Keratinocyte (primary cell): ENCODE data around the gene NUDT3. TPM values are rescaled to one million over a fixed set of nuclear protein-coding genes. Genes with fewer than 3 reads are reported as not detected.

Experiments
- DNase-seq: peaks from one replicate; pipeline ENCODE4 v3.0.0-alpha.2; 2011; ENCODE audit warnings: low read depth, missing footprints, low spot score
- FAIRE-seq: peaks from 2 replicates; lab custom pipeline; 2011; peaks lifted over from hg19 to GRCh38; lab: Jason Lieb, UNC
- H2AFZ ChIP-seq: 2 replicates; pipeline ENCODE4 v1.6.0; 2012; ENCODE audit warnings: low read length, control low read depth, inconsistent platforms; ENCODE audit not compliant: control insufficient read depth
- H3K27ac ChIP-seq: 2 replicates; pipeline ENCODE4 v1.5.1; 2011; ENCODE audit warnings: low read length; ENCODE audit not compliant: control insufficient read depth, insufficient read depth
- H3K27me3 ChIP-seq: 3 replicates; pipeline ENCODE4 v1.6.0; 2011; ENCODE audit warnings: low read length; ENCODE audit not compliant: control insufficient read depth, insufficient read depth; ENCODE audit errors: extremely low read depth
- H3K36me3 ChIP-seq, 2 experiments: 2 replicates in 1 of 2; 3 replicates in 1 of 2; pipeline ENCODE4 v1.5.1; 2011; ENCODE audit warnings: low read length in 2 of 2, mild to moderate bottlenecking in 1 of 2; ENCODE audit not compliant: control insufficient read depth in 2 of 2, insufficient read depth in 2 of 2; ENCODE audit errors: extremely low read depth in 1 of 2
- H3K4me1 ChIP-seq: 3 replicates; pipeline ENCODE4 v1.5.1; 2011; ENCODE audit warnings: low read length; ENCODE audit not compliant: control insufficient read depth, insufficient read depth; ENCODE audit errors: extremely low read depth
- H3K4me2 ChIP-seq: 3 replicates; pipeline ENCODE4 v1.6.0; 2011; ENCODE audit warnings: low read depth, low read length; ENCODE audit not compliant: control insufficient read depth, insufficient read depth; ENCODE audit errors: extremely low read depth
- H3K4me3 ChIP-seq, 3 experiments: fragments of 200-600 bp in 1 of 3; sonication (generic) in 1 of 3; 2 replicates in 2 of 3; 3 replicates in 1 of 3; pipeline ENCODE4 v1.5.1; 2011 to 2016; ENCODE audit warnings: low read length in 3 of 3, mild to moderate bottlenecking in 3 of 3, control low read depth in 2 of 3, inconsistent platforms in 1 of 3, low read depth in 1 of 3, mixed read lengths in 1 of 3, mixed run types in 1 of 3, moderate library complexity in 1 of 3; ENCODE audit not compliant: control insufficient read depth in 2 of 3, insufficient read depth in 2 of 3; ENCODE audit errors: extremely low read depth in 1 of 3
- H3K79me2 ChIP-seq: 2 replicates; pipeline ENCODE4 v1.6.0; 2012; ENCODE audit warnings: low read length; ENCODE audit not compliant: control insufficient read depth, insufficient read depth
- H3K9ac ChIP-seq: 3 replicates; pipeline ENCODE4 v1.6.0; 2011; ENCODE audit warnings: low read length; ENCODE audit not compliant: control insufficient read depth, insufficient read depth; ENCODE audit errors: extremely low read depth
- H3K9me1 ChIP-seq: 3 replicates; pipeline ENCODE4 v1.6.0; 2011; ENCODE audit warnings: low read length; ENCODE audit not compliant: control insufficient read depth, insufficient read depth; ENCODE audit errors: extremely low read depth
- H3K9me3 ChIP-seq: 2 replicates; pipeline ENCODE4 v1.5.1; 2012; ENCODE audit warnings: low read depth, low read length; ENCODE audit not compliant: control insufficient read depth
- H4K20me1 ChIP-seq: 3 replicates; pipeline ENCODE4 v1.6.0; 2011; ENCODE audit warnings: low read length; ENCODE audit not compliant: control insufficient read depth, insufficient read depth; ENCODE audit errors: extremely low read depth
- CTCF ChIP-seq, 3 experiments: IDR thresholded peaks in 1 of 3; conservative IDR thresholded peaks in 1 of 3; optimal IDR thresholded peaks in 1 of 3; 2 replicates in 2 of 3; 3 replicates in 1 of 3; pipeline versions ENCODE3 to v1.5.1; 2011; ENCODE audit warnings: low read length in 3 of 3, mild to moderate bottlenecking in 3 of 3, moderate library complexity in 2 of 3, control low read depth in 1 of 3, inconsistent platforms in 1 of 3; ENCODE audit not compliant: insufficient read depth in 2 of 3; ENCODE audit errors: extremely low read depth in 1 of 3
- EZH2 ChIP-seq: IDR thresholded peaks from one replicate; pipeline ENCODE4 v1.6.1; 2012; ENCODE audit warnings: inconsistent platforms, mild to moderate bottlenecking, low read length, moderate library complexity
- dilution Hi-C: fragments of 300-500 bp; cut with MboI; formaldehyde crosslinking; loops from one replicate; pipeline ENCODE4 v1.7.0; 2020; ENCODE audit warnings: low sequenced_read_pairs; ENCODE audit not compliant: extremely low pct_ligation_motif_present
- polyA plus RNA-seq, 5 experiments: library from polyadenylated mRNA; depleted of rRNA in 3 of 5; stranded (reverse) in 3 of 5; stranded (forward) in 1 of 5; unstranded in 1 of 5; fragments of >200 nt; gene quantifications; 1 replicate in 1 of 5; 2 replicates in 3 of 5; 3 replicates in 1 of 5; pipeline versions ENCODE4 v1.2.1 to v1.2.3, GENCODE V29; 2011 to 2012; ENCODE audit warnings: missing spikeins in 2 of 5, low read depth in 1 of 5, low replicate concordance in 1 of 5

NUDT3 gene
- polyA plus RNA-seq, 1 donor (not counting 4 experiments of a cell fraction or from before 2014, with no cell fraction given), result 16.5 TPM

GRCh38 chr6:34439442-34439841, 47.0 kb upstream of the NUDT3 start:
- TF ChIP-seq EZH2, result no peak
- no peak for TF ChIP-seq CTCF (optimal IDR thresholded peaks at IDR 0.05 in 1 of 3, IDR thresholded peaks at IDR 0.05 in 1 of 3, conservative IDR thresholded peaks at IDR 0.05 in 1 of 3; ENCODE audit: extremely low read depth in 1 of 3, insufficient read depth in 2 of 3, low read length in 3 of 3)
- Histone ChIP-seq H3K27ac (no peak overlapping the region), H2AFZ (no peak overlapping the region), H3K9me3 (no peaks in the 10 kb centered on the region), H3K9me1 (no peaks in the 10 kb centered on the region), H3K79me2 (no peaks in the 10 kb centered on the region), H4K20me1 (no peaks in the 10 kb centered on the region), H3K4me1 (no peaks in the 10 kb centered on the region), H3K9ac (no peak overlapping the region), H3K36me3 (no peaks in the 10 kb centered on the region), H3K4me2 (no peak overlapping the region), H3K27me3 (no peaks in the 10 kb centered on the region), H3K4me3 (no peak overlapping the region)
- no peak for DNase-seq
- no peak for FAIRE-seq
- dilution Hi-C loops, result no loop called here

GRCh38 chr6:34438705-34439104, 46.2 kb upstream of the NUDT3 start:
- Histone ChIP-seq H3K27me3 (no peaks in the 10 kb centered on the region), H3K4me2 (no peak overlapping the region), H3K4me1 (no peaks in the 10 kb centered on the region), H3K27ac (no peak overlapping the region), H3K36me3 (no peaks in the 10 kb centered on the region), H3K4me3 (no peak overlapping the region), H4K20me1 (no peaks in the 10 kb centered on the region), H3K9me3 (no peaks in the 10 kb centered on the region), H3K79me2 (no peaks in the 10 kb centered on the region), H2AFZ (no peak overlapping the region), H3K9me1 (no peaks in the 10 kb centered on the region), H3K9ac (no peak overlapping the region)
- dilution Hi-C loops, result no loop called here
- TF ChIP-seq EZH2 (no peak), CTCF (optimal IDR thresholded peaks at IDR 0.05 in 1 of 3, IDR thresholded peaks at IDR 0.05 in 1 of 3, conservative IDR thresholded peaks at IDR 0.05 in 1 of 3; ENCODE audit: extremely low read depth in 1 of 3, insufficient read depth in 2 of 3, low read length in 3 of 3) (no peak)
- DNase-seq (no peak), FAIRE-seq (no peak)
